ENCODE results near the gene ADAMTS15.

Gene ADAMTS15

DNA sequence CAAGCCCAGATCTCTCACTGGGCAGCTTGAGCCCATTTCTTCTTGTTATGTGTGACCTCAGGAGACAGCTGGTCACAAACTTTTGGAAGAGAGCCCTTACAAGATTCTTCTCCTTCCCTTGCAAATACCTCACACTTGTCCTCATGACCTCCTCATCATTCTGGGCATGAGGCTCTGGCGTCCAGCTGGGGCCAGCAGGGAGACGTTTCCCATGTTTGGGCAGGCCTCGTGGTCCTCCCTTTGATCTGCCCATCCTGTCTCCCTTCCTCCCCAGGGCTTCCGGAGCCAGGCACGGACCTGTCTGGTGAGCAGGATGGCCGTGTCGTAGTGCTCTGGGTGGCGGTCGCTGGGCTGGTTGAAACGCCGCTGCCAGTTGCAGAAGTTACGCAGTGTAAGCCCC, 29.7 kb upstream of the ADAMTS15 start:
- TF ChIP-seq, protein P1, sequence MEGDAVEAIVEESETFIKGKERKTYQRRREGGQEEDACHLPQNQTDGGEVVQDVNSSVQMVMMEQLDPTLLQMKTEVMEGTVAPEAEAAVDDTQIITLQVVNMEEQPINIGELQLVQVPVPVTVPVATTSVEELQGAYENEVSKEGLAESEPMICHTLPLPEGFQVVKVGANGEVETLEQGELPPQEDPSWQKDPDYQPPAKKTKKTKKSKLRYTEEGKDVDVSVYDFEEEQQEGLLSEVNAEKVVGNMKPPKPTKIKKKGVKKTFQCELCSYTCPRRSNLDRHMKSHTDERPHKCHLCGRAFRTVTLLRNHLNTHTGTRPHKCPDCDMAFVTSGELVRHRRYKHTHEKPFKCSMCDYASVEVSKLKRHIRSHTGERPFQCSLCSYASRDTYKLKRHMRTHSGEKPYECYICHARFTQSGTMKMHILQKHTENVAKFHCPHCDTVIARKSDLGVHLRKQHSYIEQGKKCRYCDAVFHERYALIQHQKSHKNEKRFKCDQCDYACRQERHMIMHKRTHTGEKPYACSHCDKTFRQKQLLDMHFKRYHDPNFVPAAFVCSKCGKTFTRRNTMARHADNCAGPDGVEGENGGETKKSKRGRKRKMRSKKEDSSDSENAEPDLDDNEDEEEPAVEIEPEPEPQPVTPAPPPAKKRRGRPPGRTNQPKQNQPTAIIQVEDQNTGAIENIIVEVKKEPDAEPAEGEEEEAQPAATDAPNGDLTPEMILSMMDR (IDR thresholded peaks at IDR 0.05; ENCODE audit: borderline replicate concordance, insufficient read depth, low read depth, low read length): no peak
- H3K4me3 ChIP-seq (ENCODE audit: low read depth, low read length): no peak overlapping the region

GRCh38 chr11:130420478-130421198, 27.8 kb upstream of the ADAMTS15 start:
- TF ChIP-seq, protein P1 (IDR thresholded peaks at IDR 0.05; ENCODE audit: borderline replicate concordance, insufficient read depth, low read depth, low read length): no peak
- no peak overlapping the region for H3K4me3 ChIP-seq (ENCODE audit: low read depth, low read length)

DNA sequence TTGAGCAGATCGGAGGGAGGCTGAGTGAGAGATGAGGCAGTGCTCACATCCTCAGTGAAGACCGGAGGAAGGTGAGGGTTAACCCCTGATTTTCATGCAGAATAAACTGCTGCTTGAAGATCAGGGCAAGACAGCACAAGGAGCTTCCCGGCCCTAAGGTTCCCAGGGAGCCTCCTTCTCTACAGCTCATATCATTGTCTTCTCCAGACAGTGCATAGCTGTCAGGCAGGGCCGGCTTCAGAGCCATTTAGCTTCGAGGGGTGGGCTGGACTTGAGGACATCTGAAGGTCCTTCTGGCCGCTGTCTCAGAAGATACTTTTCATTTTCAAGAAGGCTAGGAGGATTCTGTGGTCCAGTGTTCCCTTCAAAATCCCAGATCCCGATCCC, 27.3 kb upstream of the ADAMTS15 start:
- TF ChIP-seq, protein P1 (IDR thresholded peaks at IDR 0.05; ENCODE audit: borderline replicate concordance, insufficient read depth, low read depth, low read length): no peak

GRCh38 chr11:130421697-130422096, 26.7 kb upstream of the ADAMTS15 start:
- TF ChIP-seq, protein P1 (IDR thresholded peaks at IDR 0.05; ENCODE audit: borderline replicate concordance, insufficient read depth, low read depth, low read length): no peak
- no peak overlapping the region for H3K4me3 ChIP-seq (ENCODE audit: low read depth, low read length)

More for the DNA sequence above, 27.3 kb upstream of the ADAMTS15 start:
- H3K4me3 ChIP-seq (ENCODE audit: low read depth, low read length): no peak overlapping the region

GRCh38 chr11:130422251-130422995, 26.0 kb upstream of the ADAMTS15 start:
- TF ChIP-seq, protein P1 (IDR thresholded peaks at IDR 0.05; ENCODE audit: borderline replicate concordance, insufficient read depth, low read depth, low read length): no peak
- H3K4me3 ChIP-seq (ENCODE audit: low read depth, low read length): no peak overlapping the region

GRCh38 chr11:130423541-130424142, 24.8 kb upstream of the ADAMTS15 start:
- no peak overlapping the region for H3K4me3 ChIP-seq (ENCODE audit: low read depth, low read length)
- TF ChIP-seq, protein P1 (IDR thresholded peaks at IDR 0.05; ENCODE audit: borderline replicate concordance, insufficient read depth, low read depth, low read length): no peak
